GM12873 (cell line): ENCODE results near the gene KRT79.

Source experiments
- CTCF ChIP-seq: IDR thresholded peaks from 2 replicates; pipeline ENCODE4 v1.5.1; 2012; ENCODE audit warnings: low read depth, mild to moderate bottlenecking, moderate library complexity, low read length, control low read depth; ENCODE audit not compliant: insufficient read depth; ENCODE audit errors: missing control alignments

Gene KRT79

DNA sequence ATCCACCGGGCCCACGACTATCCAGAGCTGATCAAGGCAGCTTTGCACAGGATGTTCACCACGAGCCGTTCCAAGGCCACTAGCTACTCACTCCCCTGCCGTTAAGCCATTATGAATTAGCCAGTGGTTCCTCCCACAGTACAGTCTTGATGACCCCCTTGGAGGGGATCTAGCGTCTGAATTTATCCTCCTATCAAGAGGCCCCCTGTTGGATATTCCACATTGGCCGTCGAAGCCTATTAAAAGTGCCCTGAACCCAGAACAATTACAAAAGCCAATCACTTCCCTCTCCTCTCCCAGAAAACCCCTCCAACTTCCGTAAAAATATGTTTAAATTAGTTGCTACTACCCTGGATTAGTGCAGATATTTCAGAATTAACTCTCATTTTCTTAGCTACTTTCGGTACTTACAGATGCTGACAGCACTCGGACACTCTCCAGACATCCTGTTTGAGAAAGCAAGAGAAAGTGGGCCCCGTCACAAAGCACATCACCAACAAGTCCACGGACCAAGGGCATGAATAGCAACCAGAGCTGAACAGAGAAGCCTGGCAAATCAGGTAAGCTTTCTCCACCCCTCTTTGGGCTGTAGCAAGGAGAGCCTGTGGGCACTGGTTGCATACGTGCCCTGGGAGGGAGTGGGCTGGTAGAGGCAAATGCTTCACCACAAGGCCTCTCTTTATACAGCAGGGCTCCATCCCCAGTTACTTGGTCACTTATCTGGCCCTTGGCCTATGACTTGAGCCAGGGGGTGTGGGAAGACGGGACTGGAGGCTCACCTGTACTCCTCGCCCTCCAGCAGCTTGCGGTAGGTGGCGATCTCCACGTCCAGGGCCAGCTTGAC is 43.5 kb downstream of the KRT79 start:
- no peak for TF ChIP-seq CTCF

- TF ChIP-seq CTCF = no peak
These were observed 44.3 kb downstream of the KRT79 start for GRCh38 chr12:52789637-52790426.

DNA sequence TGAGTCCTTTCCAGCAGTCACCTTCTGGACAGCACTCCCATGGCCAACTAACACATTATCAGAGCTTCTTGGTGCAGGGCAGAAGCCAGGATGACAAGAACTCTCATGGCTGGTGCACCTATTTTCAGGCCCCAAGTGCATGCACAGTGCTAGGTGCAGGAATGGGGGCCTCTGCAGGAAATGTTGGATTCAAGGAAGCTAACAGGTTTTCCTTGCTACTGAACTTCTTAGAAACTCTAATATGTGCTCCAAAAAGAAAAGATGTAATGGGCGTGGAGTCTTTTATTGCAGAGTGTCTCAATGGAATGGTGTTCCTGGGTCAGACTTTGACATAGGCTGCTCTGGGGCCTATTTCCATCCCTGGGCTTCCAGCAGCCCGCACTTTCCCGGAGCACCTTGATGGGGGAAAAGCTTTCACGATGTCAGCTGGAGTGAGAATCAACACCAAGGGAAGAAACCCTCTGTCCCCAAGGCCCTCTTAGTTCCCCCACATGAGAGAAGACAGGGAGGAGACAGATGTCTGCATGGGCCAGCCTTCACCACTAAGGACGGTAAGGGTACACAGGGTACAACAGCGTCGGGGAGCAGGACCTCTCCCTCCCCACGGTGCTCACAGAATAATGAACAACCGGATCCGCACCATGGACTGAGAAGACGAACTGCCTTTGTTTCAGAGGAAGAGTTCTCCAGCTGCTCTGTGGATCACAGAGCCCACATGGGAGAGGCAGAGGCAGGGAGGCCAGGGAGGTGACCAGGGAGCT is 45.1 kb downstream of the KRT79 start:
- no peak for TF ChIP-seq CTCF

DNA sequence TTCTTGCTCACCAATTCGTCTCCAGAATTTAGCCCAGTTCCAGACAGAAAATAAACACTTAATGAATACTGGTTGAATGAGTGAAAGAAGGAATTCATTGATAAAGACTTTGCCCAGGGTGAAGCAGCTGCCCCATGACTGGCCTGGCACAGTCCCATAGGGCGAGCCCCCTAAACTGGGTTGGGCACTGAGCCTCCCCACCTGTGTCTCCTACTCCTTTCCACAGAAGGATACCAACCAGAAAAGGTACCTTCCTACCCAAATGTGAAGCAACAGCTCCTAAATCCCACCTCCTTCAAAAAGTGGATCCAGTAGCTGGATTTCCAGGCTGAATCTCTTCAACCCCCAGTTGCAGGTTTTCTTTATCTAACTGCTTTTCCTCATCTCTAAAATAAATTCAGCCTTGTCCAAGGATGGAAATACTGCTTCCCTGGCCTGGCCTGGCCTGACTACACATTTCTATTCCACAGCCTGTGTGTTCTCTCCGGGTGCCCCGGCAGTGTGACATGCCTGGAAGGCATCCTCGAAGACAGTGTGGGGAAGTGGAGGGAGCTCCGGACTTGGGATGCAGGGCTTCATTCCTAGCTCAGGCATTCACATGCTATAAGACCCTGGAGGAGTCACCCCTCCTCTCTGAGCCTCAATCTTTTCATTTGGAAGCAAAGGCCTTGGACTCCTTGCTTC is 45.8 kb downstream of the KRT79 start:
- no peak for TF ChIP-seq CTCF

- TF ChIP-seq CTCF = no peak
These were observed 46.6 kb downstream of the KRT79 start for GRCh38 chr12:52787324-52788191.

DNA sequence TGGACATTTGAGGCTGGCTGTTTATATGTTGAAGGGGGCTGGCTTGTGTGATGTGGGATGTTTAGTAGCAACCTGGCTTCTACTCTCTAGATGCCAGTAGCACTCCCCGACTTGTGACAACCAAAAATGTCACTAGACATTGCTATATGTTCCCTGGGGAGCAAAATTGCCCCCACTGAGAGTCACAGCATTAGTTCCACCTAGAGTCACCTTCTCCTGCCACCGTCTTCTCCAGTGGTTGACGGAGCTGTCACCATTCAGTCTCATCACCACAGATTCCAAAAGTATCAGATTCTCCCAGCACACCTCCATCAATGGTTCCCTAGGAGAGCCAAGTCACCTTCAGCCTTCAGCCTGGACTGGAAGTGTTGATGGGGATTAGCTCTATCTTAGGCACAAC is 49.2 kb downstream of the KRT79 start:
- TF ChIP-seq CTCF = no peak
